Measurements from ENCODE around the gene ATOSA.

DNA sequence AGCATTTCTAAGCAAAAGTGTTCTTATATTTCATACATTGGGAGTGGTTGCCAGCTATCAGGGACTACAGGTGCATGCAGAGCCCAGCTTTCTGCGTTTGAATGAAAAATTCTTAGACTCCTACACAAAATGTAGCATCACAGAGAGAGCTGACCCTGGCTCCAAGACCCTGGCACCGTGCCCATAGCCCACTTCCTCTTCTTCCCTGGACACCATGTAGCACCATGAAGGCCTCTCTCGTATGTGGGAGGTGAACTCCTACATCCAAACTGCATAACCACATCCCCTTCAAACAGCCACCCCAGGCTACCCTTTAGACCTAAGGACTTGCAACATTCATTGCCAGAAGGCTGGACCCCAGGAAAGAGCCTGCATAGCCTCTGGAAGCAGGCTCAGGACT is 35.8 kb upstream of the ATOSA start:
- no peak for TF ChIP-seq POLR2AphosphoS5 (IDR thresholded peaks at IDR 0.05; ENCODE audit: insufficient read depth in 1 of 2, low read depth in 1 of 2)
- TF ChIP-seq, protein P1, sequence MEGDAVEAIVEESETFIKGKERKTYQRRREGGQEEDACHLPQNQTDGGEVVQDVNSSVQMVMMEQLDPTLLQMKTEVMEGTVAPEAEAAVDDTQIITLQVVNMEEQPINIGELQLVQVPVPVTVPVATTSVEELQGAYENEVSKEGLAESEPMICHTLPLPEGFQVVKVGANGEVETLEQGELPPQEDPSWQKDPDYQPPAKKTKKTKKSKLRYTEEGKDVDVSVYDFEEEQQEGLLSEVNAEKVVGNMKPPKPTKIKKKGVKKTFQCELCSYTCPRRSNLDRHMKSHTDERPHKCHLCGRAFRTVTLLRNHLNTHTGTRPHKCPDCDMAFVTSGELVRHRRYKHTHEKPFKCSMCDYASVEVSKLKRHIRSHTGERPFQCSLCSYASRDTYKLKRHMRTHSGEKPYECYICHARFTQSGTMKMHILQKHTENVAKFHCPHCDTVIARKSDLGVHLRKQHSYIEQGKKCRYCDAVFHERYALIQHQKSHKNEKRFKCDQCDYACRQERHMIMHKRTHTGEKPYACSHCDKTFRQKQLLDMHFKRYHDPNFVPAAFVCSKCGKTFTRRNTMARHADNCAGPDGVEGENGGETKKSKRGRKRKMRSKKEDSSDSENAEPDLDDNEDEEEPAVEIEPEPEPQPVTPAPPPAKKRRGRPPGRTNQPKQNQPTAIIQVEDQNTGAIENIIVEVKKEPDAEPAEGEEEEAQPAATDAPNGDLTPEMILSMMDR (IDR thresholded peaks at IDR 0.05), result no peak
